OCI-LY7 (cell line): ENCODE results near the gene GPBAR1. TPM values are rescaled to one million over a fixed set of nuclear protein-coding genes. Genes with fewer than 3 reads are reported as not detected.
A peak's percentile ranks its signal among the peaks of the same experiment; 100 is the strongest.

Source experiments
- BruUV-seq: library from RNA; stranded (reverse); fragments of 400-500 nt; replicated peaks from 2 replicates; lab custom pipeline; 2021; lab: Mats Ljungman, UMichigan
- CTCF ChIA-PET: fragments of 300-600 bp; sonication (Branson Sonifier 250); formaldehyde crosslinking; loops from one replicate; lab custom pipeline; 2022; ENCODE audit warnings: antibody characterized with exemption; ENCODE audit not compliant: unreplicated experiment; lab: Charles Lee
- POLR2A ChIA-PET: fragments of 300-600 bp; sonication (Branson Sonifier 250); formaldehyde crosslinking; loops from one replicate; lab custom pipeline; 2022; ENCODE audit warnings: antibody characterized with exemption; lab: Charles Lee
- DNase-seq: peaks from one replicate; pipeline ENCODE4 v3.0.0-alpha.2; 2015; ENCODE audit warnings: low spot score
- H2AFZ ChIP-seq: fragments of 200-600 bp; sonication (generic), shearing (Covaris generic); 2 replicates; pipeline ENCODE4 v1.6.1; 2014; ENCODE audit warnings: mild to moderate bottlenecking, antibody characterized with exemption, low read length, moderate library complexity
- H3K27ac ChIP-seq: fragments of 200-600 bp; sonication (generic); 2 replicates; pipeline ENCODE4 v1.5.1; 2014; ENCODE audit warnings: mixed run types, low read depth, mild to moderate bottlenecking, moderate library complexity, low read length, inconsistent platforms; ENCODE audit not compliant: poor library complexity, severe bottlenecking
- H3K36me3 ChIP-seq: fragments of 200-600 bp; sonication (generic); 2 replicates; pipeline ENCODE4 v1.6.1; 2014; ENCODE audit warnings: mild to moderate bottlenecking, antibody characterized with exemption, low read length, moderate library complexity, mixed read lengths; ENCODE audit not compliant: insufficient read depth
- H3K4me1 ChIP-seq: fragments of 200-600 bp; sonication (generic); 2 replicates; pipeline ENCODE4 v1.5.1; 2014; ENCODE audit warnings: mild to moderate bottlenecking, low read length; ENCODE audit not compliant: insufficient read depth, poor library complexity, severe bottlenecking
- H3K4me2 ChIP-seq: fragments of 200-600 bp; sonication (generic); 2 replicates; pipeline ENCODE4 v1.6.1; 2014; ENCODE audit warnings: mild to moderate bottlenecking, low read length
- H3K4me3 ChIP-seq: fragments of 200-600 bp; sonication (generic); 2 replicates; pipeline ENCODE4 v1.5.1; 2014; ENCODE audit warnings: mild to moderate bottlenecking, low read depth, low read length; ENCODE audit not compliant: poor library complexity, severe bottlenecking
- H3K79me2 ChIP-seq: fragments of 200-600 bp; sonication (generic); 2 replicates; pipeline ENCODE4 v1.6.1; 2016; ENCODE audit warnings: low read depth, mild to moderate bottlenecking, low read length, moderate library complexity, mixed read lengths; ENCODE audit not compliant: insufficient read depth
- H3K9me2 ChIP-seq: fragments of 200-600 bp; sonication (generic); 2 replicates; pipeline ENCODE4 v1.6.1; 2016; ENCODE audit warnings: mild to moderate bottlenecking, low read length, mixed read lengths; ENCODE audit not compliant: insufficient read depth
- H3K9me3 ChIP-seq: fragments of 200-600 bp; sonication (generic); 2 replicates; pipeline ENCODE4 v1.6.1; 2014; ENCODE audit warnings: mild to moderate bottlenecking, mixed run types, low read length, mixed read lengths
- H4K20me1 ChIP-seq: fragments of 200-600 bp; sonication (generic); 2 replicates; pipeline ENCODE4 v1.6.1; 2014; ENCODE audit warnings: mild to moderate bottlenecking, antibody characterized with exemption, low read length, moderate library complexity, mixed read lengths; ENCODE audit not compliant: insufficient read depth
- EZH2phosphoT487 ChIP-seq: fragments of 200-600 bp; sonication (generic); IDR thresholded peaks from 2 replicates; pipeline ENCODE4 v1.6.1; 2018; ENCODE audit warnings: low read depth, borderline replicate concordance, mild to moderate bottlenecking, mixed run types, antibody characterized with exemption, low read length, moderate library complexity, mixed read lengths
- intact Hi-C: fragments of 100-400 bp; cut with micrococcal nuclease; formaldehyde crosslinking; loops from one replicate; pipeline ENCODE4 v1.10.0; 2022; ENCODE audit not compliant: unreplicated experiment
- total RNA-seq, 2 experiments: library from RNA; depleted of rRNA in 1 of 2; stranded (reverse); fragments of >200 nt in 1 of 2; shearing (Covaris generic) in 1 of 2; gene quantifications; 2 replicates each; pipeline ENCODE4 v1.2.3, GENCODE V29; 2014 to 2022
- TF ChIP-seq, protein P1 (sequence below): fragments of 200-600 bp; sonication (generic); conservative IDR thresholded peaks from 2 replicates; pipeline ENCODE4 v1.5.1; 2014; ENCODE audit warnings: mild to moderate bottlenecking, antibody characterized with exemption, low read length, moderate library complexity, mixed read lengths

Gene GPBAR1
- total RNA-seq, 2 experiments from 2014 or later = 0.22 to 0.40 TPM

DNA sequence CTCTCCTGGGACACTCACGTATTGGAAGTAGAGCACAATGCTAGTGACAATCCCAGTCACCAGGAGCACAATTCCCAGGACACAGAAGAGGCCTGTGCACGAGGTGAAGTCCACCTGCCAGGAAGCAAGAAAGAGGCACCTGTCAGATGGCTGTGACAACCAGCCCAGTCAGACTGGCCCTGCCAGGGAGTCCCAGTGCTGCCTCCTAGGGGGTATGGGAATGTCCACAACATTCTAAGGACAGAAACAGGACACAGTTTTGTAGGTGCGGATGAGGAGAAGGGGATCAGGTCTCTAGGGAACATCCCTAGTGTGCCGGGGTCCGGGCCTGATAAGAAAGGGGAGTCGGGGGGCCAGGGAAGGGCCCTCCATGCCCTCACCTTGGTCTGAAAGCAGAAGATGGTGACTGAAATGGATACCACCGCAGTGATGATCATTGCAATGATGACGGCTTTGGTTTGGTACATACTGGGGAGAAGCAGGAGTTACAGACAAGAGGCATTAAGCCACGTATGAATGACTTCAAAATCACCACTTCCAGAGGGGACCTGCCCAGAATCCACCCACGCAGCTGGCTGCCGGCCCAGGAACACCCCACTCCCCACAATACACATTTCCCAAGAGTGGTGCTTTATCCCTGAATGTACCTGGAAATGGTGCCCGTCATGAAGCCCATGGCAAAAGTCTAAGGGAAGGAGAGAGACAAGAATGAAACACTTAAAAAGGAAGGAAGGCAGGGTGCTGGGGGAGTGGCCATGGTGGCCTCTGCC lies 16.4 kb downstream of the GPBAR1 start:
- intact Hi-C loops = no loop called here
- no peak overlapping the region for H3K4me3 ChIP-seq
- BruUV-seq = no TSS peak
- no peaks in the 10 kb centered on the region for H3K9me3 ChIP-seq
- no peak for DNase-seq
- POLR2A ChIA-PET = interaction anchor here (1.9 kb wide), 1 partner anchor 13 kb away, joined by 6 read pairs; no protein-coding TSS in a partner anchor
- H3K36me3 ChIP-seq = peaks cover 83% of the 10 kb centered on the region
- no peak overlapping the region for H3K4me2 ChIP-seq
- H2AFZ ChIP-seq = no peak overlapping the region
- H3K79me2 ChIP-seq = peaks cover 1% of the 10 kb centered on the region; the same call in 1 of the 2 replicates
- peaks cover 11% of the 10 kb centered on the region for H3K4me1 ChIP-seq
- no peaks in the 10 kb centered on the region for H4K20me1 ChIP-seq
- no peak for TF ChIP-seq EZH2phosphoT487
- TF ChIP-seq, protein P1, sequence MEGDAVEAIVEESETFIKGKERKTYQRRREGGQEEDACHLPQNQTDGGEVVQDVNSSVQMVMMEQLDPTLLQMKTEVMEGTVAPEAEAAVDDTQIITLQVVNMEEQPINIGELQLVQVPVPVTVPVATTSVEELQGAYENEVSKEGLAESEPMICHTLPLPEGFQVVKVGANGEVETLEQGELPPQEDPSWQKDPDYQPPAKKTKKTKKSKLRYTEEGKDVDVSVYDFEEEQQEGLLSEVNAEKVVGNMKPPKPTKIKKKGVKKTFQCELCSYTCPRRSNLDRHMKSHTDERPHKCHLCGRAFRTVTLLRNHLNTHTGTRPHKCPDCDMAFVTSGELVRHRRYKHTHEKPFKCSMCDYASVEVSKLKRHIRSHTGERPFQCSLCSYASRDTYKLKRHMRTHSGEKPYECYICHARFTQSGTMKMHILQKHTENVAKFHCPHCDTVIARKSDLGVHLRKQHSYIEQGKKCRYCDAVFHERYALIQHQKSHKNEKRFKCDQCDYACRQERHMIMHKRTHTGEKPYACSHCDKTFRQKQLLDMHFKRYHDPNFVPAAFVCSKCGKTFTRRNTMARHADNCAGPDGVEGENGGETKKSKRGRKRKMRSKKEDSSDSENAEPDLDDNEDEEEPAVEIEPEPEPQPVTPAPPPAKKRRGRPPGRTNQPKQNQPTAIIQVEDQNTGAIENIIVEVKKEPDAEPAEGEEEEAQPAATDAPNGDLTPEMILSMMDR = 0 out of 2 replicates have a peak, but pooled peaks have one; percentile 26
- no peaks in the 10 kb centered on the region for H3K9me2 ChIP-seq
- no peak overlapping the region for H3K27ac ChIP-seq
- CTCF ChIA-PET = no interaction called here

DNA sequence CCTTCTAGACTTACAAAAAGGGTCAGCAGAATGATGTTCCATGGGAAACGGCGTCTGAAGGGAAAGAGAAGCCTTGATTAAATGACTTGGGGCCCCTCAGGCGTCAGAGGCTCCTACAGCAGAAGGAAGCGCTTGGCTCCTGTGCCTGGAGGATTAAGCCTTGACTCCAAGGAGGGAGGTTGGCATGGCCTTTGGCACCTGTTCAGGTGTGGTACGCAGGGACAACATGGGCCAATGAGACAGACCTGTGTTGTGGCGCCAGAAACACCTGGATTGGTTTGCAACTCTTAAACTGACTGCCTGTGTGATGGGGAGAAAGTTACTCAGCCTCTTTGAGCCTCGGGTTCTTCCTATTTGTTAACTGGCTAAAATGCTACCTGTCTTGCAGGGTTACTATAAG lies 17.1 kb downstream of the GPBAR1 start:
- intact Hi-C loops = no loop called here
- no TSS peak for BruUV-seq

More for the DNA sequence above, 17.1 kb downstream of the GPBAR1 start:
- peaks cover 4% of the 10 kb centered on the region for H3K4me1 ChIP-seq
- no peak overlapping the region for H2AFZ ChIP-seq
- peaks cover 86% of the 10 kb centered on the region for H3K36me3 ChIP-seq
- POLR2A ChIA-PET = no interaction called here
- no peaks in the 10 kb centered on the region for H3K79me2 ChIP-seq
- no peak for TF ChIP-seq EZH2phosphoT487
- TF ChIP-seq, protein P1 = no peak
- no peak overlapping the region for H3K4me3 ChIP-seq
- DNase-seq = no peak
- CTCF ChIA-PET = interaction anchor here (0.6 kb wide), 1 partner anchor 166 kb away, joined by 4 read pairs; no protein-coding TSS in a partner anchor
- no peak overlapping the region for H3K27ac ChIP-seq
- H3K4me2 ChIP-seq = no peak overlapping the region
- no peaks in the 10 kb centered on the region for H4K20me1 ChIP-seq
- no peaks in the 10 kb centered on the region for H3K9me2 ChIP-seq
- no peaks in the 10 kb centered on the region for H3K9me3 ChIP-seq
